SK-N-SH (cell line): ENCODE data around the gene SULT2A1. TPM values are rescaled to one million over a fixed set of nuclear protein-coding genes. Genes with fewer than 3 reads are reported as not detected.
"Not testable (repeated sequence)": the region's sequence is repeated elsewhere in the genome, so short reads cannot be mapped to it uniquely, and the experiment has no call there.

ENCODE experiments used
- CTCF ChIA-PET: fragments of 300-600, 350-600 bp; formaldehyde crosslinking; extraction: SDS; loops from one replicate; lab custom pipeline; 2021; lab: Yijun Ruan, JAX
- POLR2A ChIA-PET: fragments of 350-600 bp; sonication (Branson Sonifier 250); formaldehyde crosslinking; extraction: SDS; loops from one replicate; lab custom pipeline; 2020; ENCODE audit warnings: antibody characterized with exemption, inconsistent platforms; lab: Yijun Ruan, JAX
- DNase-seq: peaks from one replicate; pipeline ENCODE4 v3.0.0; 2012
- H2AFZ ChIP-seq: fragments of 200-600 bp; sonication (generic); 2 replicates; pipeline ENCODE4 v1.8.1; 2016; ENCODE audit warnings: antibody characterized with exemption, mild to moderate bottlenecking, low read depth
- H3F3A ChIP-seq: fragments of 200-600 bp; sonication (generic); replicated peaks from 2 replicates; pipeline ENCODE3; 2016; ENCODE audit warnings: antibody characterized with exemption, mild to moderate bottlenecking; ENCODE audit not compliant: insufficient read depth
- H3K27ac ChIP-seq, 2 experiments: fragments of 200-500 bp in 1 of 2; fragments of 200-600 bp in 1 of 2; sonication (Bioruptor generic) in 1 of 2; sonication (generic), shearing (Covaris generic) in 1 of 2; 2 replicates each; pipeline versions ENCODE4 v1.5.1 to v1.6.1; 2014 to 2016; ENCODE audit warnings: low read depth in 2 of 2, inconsistent platforms in 1 of 2, low read length in 1 of 2, mild to moderate bottlenecking in 1 of 2, mixed read lengths in 1 of 2
- H3K27me3 ChIP-seq: fragments of 200-600 bp; sonication (generic), shearing (Covaris generic); 2 replicates; pipeline ENCODE4 v1.6.1; 2016; ENCODE audit warnings: mixed run types; ENCODE audit not compliant: insufficient read depth
- H3K36me3 ChIP-seq, 2 experiments: fragments of 200-500 bp in 1 of 2; fragments of 200-600 bp in 1 of 2; sonication (Bioruptor generic) in 1 of 2; sonication (generic) in 1 of 2; replicated peaks in 1 of 2; 2 replicates each; pipeline versions ENCODE3 to v1.5.1; 2014 to 2016; ENCODE audit warnings: low read length in 1 of 2, mild to moderate bottlenecking in 1 of 2; ENCODE audit not compliant: insufficient read depth in 2 of 2, control insufficient read depth in 1 of 2
- H3K4me1 ChIP-seq, 2 experiments: fragments of 200-500 bp in 1 of 2; fragments of 200-600 bp in 1 of 2; sonication (Bioruptor generic) in 1 of 2; sonication (generic), shearing (Covaris generic) in 1 of 2; 2 replicates each; pipeline versions ENCODE4 v1.5.1 to v1.6.1; 2014 to 2016; ENCODE audit warnings: low read depth in 1 of 2, low read length in 1 of 2, mixed run types in 1 of 2; ENCODE audit not compliant: insufficient read depth in 2 of 2, control insufficient read depth in 1 of 2
- H3K4me2 ChIP-seq: fragments of 200-600 bp; sonication (generic), shearing (Covaris generic); 2 replicates; pipeline ENCODE4 v1.6.1; 2017; ENCODE audit warnings: mixed run types
- H3K4me3 ChIP-seq, 2 experiments: fragments of 200-500 bp in 1 of 2; fragments of 200-600 bp in 1 of 2; sonication (Bioruptor generic) in 1 of 2; sonication (generic), shearing (Covaris generic) in 1 of 2; 2 replicates each; pipeline versions ENCODE4 v1.5.1 to v1.8.1; 2014 to 2016; ENCODE audit warnings: low read depth in 2 of 2, inconsistent platforms in 1 of 2, low read length in 1 of 2, mild to moderate bottlenecking in 1 of 2, mixed read lengths in 1 of 2, moderate library complexity in 1 of 2
- H3K79me2 ChIP-seq: fragments of 200-600 bp; sonication (generic); 2 replicates; pipeline ENCODE4 v1.8.1; 2017; ENCODE audit warnings: mild to moderate bottlenecking; ENCODE audit not compliant: insufficient read depth
- H3K9ac ChIP-seq: fragments of 200-600 bp; sonication (generic); 2 replicates; pipeline ENCODE4 v1.6.1; 2017; ENCODE audit warnings: mixed run types
- H3K9me2 ChIP-seq: fragments of 200-600 bp; sonication (generic); 2 replicates; pipeline ENCODE4 v1.6.1; 2017; ENCODE audit warnings: mixed run types
- H3K9me3 ChIP-seq: fragments of 200-600 bp; sonication (generic); 2 replicates; pipeline ENCODE4 v1.6.1; 2017; ENCODE audit warnings: mixed run types, mild to moderate bottlenecking, moderate library complexity
- H4K20me1 ChIP-seq: fragments of 200-600 bp; sonication (generic); 2 replicates; pipeline ENCODE4 v1.6.1; 2017; ENCODE audit warnings: mild to moderate bottlenecking, mixed run types; ENCODE audit not compliant: insufficient read depth
- CHD2 ChIP-seq: fragments of 150-350 bp; IDR thresholded peaks from 2 replicates; pipeline ENCODE4 v1.6.1; 2018; ENCODE audit warnings: low read length; ENCODE audit not compliant: partially characterized antibody
- CTCF ChIP-seq: fragments of 200-600 bp; sonication (generic); IDR thresholded peaks from 2 replicates; pipeline ENCODE4 v1.6.1; 2017; ENCODE audit warnings: antibody characterized with exemption, mild to moderate bottlenecking, moderate library complexity
- FOXM1 ChIP-seq: IDR thresholded peaks from 2 replicates; pipeline ENCODE4 v1.4.0; 2012; ENCODE audit warnings: low read depth, mild to moderate bottlenecking
- GABPA ChIP-seq: IDR thresholded peaks from 2 replicates; pipeline ENCODE4 v1.4.0; 2012; ENCODE audit warnings: low read depth, mild to moderate bottlenecking
- IRF3 ChIP-seq: fragments of 150-350 bp; IDR thresholded peaks from 2 replicates; pipeline ENCODE4 v1.6.1; 2016; ENCODE audit warnings: mild to moderate bottlenecking, low read depth, low read length
- JUND ChIP-seq: IDR thresholded peaks from 2 replicates; pipeline ENCODE4 v1.4.0; 2012
- TAF1 ChIP-seq: IDR thresholded peaks from 2 replicates; pipeline ENCODE4 v1.6.1; 2012; ENCODE audit warnings: low read depth, mild to moderate bottlenecking, low read length, moderate library complexity, borderline replicate concordance
- TEAD4 ChIP-seq: IDR thresholded peaks from 2 replicates; pipeline ENCODE4 v1.4.0; 2012; ENCODE audit warnings: mild to moderate bottlenecking, borderline replicate concordance; ENCODE audit not compliant: insufficient read depth
- USF1 ChIP-seq: IDR thresholded peaks from 2 replicates; pipeline ENCODE4 v1.4.0; 2012; ENCODE audit warnings: low read depth, borderline replicate concordance
- WGBS: methylation state at CpG from one replicate; pipeline ENCODE4 v1.1.6; 2017; ENCODE audit warnings: low lambda C conversion rate; 5-methylcytosine and 5-hydroxymethylcytosine counted together
- polyA plus RNA-seq, 3 experiments: library from polyadenylated mRNA; depleted of rRNA; stranded (reverse); fragments of >200 nt; gene quantifications; 2 replicates each; pipeline ENCODE4 v1.2.3, GENCODE V29; 2012

Gene SULT2A1
- polyA plus RNA-seq, 1 of the 3 experiments (the other 2 are of a cell fraction): not detected

GRCh38 chr19:47881757-47882156 lies 4.4 kb downstream of the SULT2A1 start (continued):
- no peak for TF ChIP-seq TAF1
- TF ChIP-seq JUND: no peak

- H3K27ac ChIP-seq, CTCF ChIA-PET, H4K20me1 ChIP-seq, H3K4me3 ChIP-seq, H3K9me2 ChIP-seq, H3K9ac ChIP-seq, H3K79me2 ChIP-seq, H3K4me2 ChIP-seq, DNase-seq, POLR2A ChIA-PET, H3F3A ChIP-seq, H3K4me1 ChIP-seq, H3K9me3 ChIP-seq, H3K36me3 ChIP-seq, H2AFZ ChIP-seq: not testable (repeated sequence)
- WGBS: 22% methylated on average over 4 of the region's 4 CpGs
- H3K27me3 ChIP-seq: peaks cover 53% of the 10 kb centered on the region; the same call in 1 of the 2 replicates
Observed at GRCh38 chr19:47879385-47879784, 6.7 kb downstream of the SULT2A1 start.

- WGBS: 37% methylated on average over 4 of the region's 4 CpGs
- Histone ChIP-seq H3K9me3 (no peaks in the 10 kb centered on the region), H3K27me3 (peaks cover 58% of the 10 kb centered on the region; the same call in 1 of the 2 replicates), H3F3A (no peaks in the 10 kb centered on the region), H3K27ac (no peak overlapping the region), H3K36me3 (no peaks in the 10 kb centered on the region), H2AFZ (no peak overlapping the region), H3K4me1 (no peaks in the 10 kb centered on the region), H3K9me2 (no peaks in the 10 kb centered on the region), H3K4me2 (no peak overlapping the region)
- CTCF ChIA-PET: interaction anchor here (1.2 kb wide), 1 partner anchor 10 kb away, joined by 7 read pairs; no protein-coding TSS in a partner anchor
- DNase-seq: no peak
- POLR2A ChIA-PET: no interaction called here
- TF ChIP-seq GABPA (no peak), CTCF (no peak), FOXM1 (no peak), USF1 (no peak), TEAD4 (no peak), CHD2 (no peak), IRF3 (no peak)
- TF ChIP-seq, all 33 proteins: peak for 0
- Histone ChIP-seq H3K4me3 (no peak overlapping the region), H3K79me2 (no peaks in the 10 kb centered on the region), H3K9ac (no peak overlapping the region), H4K20me1 (no peaks in the 10 kb centered on the region)
Observed at GRCh38 chr19:47878906-47879305, 7.2 kb downstream of the SULT2A1 start.
